ENCODE measurements around the gene SPRR2B.
"Not testable (repeated sequence)": the region's sequence is repeated elsewhere in the genome, so short reads cannot be mapped to it uniquely, and the experiment has no call there.

- TF ChIP-seq, protein P1, sequence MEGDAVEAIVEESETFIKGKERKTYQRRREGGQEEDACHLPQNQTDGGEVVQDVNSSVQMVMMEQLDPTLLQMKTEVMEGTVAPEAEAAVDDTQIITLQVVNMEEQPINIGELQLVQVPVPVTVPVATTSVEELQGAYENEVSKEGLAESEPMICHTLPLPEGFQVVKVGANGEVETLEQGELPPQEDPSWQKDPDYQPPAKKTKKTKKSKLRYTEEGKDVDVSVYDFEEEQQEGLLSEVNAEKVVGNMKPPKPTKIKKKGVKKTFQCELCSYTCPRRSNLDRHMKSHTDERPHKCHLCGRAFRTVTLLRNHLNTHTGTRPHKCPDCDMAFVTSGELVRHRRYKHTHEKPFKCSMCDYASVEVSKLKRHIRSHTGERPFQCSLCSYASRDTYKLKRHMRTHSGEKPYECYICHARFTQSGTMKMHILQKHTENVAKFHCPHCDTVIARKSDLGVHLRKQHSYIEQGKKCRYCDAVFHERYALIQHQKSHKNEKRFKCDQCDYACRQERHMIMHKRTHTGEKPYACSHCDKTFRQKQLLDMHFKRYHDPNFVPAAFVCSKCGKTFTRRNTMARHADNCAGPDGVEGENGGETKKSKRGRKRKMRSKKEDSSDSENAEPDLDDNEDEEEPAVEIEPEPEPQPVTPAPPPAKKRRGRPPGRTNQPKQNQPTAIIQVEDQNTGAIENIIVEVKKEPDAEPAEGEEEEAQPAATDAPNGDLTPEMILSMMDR (conservative IDR thresholded peaks at IDR 0.05; ENCODE audit: low read depth, low read length): not testable (repeated sequence)
- TF ChIP-seq EZH2 (IDR thresholded peaks at IDR 0.05; ENCODE audit: borderline replicate concordance, low read depth, low read length, poor library complexity, severe bottlenecking): not testable (repeated sequence)
These were observed 43.9 kb upstream of the SPRR2B start for GRCh38 chr1:153115264-153115663.

Data from A673 (cell line).